GM18507 (cell line): ENCODE measurements around the gene DSCAML1.
A peak's percentile ranks its signal among the peaks of the same experiment; 100 is the strongest.

Experiments
- DNase-seq: peaks from one replicate; pipeline ENCODE4 v3.0.0; 2011; ENCODE audit warnings: low read depth; ENCODE audit not compliant: insufficient read length; ENCODE audit errors: extremely low spot score
- FAIRE-seq: peaks from 2 replicates; lab custom pipeline; 2011; peaks lifted over from hg19 to GRCh38; lab: Jason Lieb, UNC

DSCAML1 gene

DNA sequence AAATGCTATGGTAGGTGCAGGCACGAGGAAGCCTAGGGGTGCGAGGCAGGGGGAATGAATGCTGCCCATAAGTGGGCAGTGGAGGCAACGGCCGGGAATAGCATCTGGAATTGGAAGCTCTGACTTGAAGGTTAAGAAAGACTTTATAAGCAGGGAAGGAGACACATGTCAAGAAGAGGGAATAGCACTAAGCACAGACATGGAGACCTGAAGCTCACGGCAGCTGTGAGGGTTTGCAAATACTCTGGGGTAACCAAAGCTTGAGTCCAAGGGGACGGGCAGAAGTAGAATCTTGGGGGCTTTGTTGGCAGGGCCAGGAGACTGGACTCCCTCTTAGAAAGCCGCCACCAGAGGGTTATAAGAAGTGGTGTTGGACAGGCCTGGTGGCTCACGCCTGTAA, 356.8 kb downstream of the DSCAML1 start:
- DNase-seq (no peak), FAIRE-seq (no peak)

DNA sequence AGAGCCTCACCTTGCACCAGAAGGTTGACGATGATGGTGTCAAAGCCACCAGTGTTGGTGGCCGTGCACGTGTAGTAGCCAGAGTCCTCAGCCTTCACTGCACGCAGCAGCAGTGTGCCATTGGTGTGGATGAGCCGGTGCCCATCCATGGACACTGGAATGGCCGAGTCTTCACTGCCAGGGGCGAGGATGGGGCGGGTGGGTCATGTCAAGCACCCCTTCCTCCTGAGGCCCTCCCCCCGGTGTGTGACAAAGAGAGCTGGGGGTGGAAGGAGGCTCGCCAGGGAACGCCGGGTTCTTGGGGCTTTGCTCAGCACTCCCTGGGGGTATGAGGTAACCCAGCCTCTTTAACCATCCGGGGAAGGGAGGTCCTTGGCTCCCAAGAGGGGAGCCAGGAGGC, 357.8 kb downstream of the DSCAML1 start:
- DNase-seq (no peak), FAIRE-seq (no peak)

DNA sequence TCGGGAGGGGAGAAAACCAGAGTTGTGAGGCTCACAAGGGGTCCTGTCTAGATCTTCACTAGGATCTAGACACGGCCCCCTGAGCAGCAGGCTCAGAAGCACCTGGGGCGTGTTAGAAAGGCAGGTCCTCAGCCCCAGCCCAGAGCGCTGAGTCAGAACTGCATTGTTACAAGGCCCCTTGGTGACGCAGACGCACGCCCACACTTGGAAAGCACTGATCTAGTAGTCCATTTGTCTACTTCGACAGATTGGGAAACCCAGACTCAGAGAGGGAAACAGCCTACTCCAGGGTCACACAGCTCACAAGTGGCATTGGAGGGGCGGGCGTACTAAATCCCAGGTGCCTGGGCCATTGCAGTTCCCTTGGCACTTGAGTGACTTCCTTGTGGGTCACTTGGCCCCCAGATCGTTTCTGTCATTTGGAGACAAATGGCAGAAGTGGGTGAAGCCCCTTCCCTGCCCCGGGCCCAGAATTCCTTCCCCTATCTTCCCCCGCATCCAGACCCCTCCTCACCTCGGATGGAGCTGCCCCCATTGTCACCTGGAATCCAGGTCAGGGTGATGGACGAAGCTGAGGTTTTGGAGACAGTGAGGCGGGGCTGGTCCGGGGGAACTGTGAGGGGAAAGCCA, 358.5 kb downstream of the DSCAML1 start:
- DNase-seq, result no peak
- FAIRE-seq, result no peak

DNA sequence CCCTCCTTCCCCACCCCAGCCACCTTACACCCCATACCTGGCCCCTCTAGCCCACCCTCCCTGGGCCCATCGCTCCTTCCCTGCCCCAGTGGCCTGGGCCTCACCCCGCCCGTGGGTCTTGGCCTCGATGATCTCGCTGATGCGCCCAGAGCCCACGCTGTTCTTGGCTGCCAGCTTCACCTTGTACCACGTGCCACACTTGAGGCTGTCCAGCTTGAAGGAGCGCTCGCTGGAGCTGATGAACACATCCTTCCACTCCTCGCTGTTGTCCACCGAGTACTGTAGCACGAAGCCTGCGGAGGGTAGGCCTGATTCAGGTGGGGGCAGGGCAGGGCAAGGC, 359.3 kb downstream of the DSCAML1 start:
- no peak for FAIRE-seq
- no peak for DNase-seq

DNA sequence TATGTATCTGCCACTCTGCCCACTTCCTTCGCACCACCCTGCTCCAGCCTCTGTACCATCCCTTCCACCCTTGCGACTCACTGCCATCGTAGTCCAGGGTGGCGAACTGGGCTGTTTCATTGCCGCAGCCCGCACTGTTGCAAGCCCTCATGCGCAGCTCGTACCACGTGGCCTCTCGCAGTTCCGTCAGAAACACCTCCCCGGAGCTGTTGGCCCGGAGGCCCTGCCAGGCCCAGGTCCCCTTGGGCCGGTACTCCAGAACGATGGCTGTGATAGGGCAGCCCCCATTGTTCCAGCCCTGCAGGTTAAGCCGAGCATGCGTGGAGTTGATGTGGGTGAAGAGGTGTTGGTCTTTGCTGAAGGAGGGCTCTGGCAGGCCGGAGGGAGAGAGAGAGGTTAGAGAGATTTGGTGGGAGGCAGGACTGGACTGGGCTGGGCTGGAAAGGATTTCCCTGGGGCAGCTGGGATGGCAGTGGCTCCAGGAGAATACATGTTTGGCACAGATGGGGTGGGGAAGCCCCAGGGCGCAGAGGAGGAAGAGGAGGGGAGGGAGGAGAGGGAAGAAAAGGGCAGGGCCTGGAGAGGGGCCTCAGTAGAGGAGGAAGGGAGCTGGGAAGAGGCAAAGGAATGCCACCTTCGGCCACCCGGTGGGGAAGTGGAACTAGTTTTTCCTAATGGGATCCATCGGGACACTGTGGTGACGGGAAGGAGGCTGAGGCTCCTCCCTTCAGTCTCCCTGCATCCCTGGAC, 359.8 kb downstream of the DSCAML1 start:
- no peak for DNase-seq
- FAIRE-seq, result no peak

DNA sequence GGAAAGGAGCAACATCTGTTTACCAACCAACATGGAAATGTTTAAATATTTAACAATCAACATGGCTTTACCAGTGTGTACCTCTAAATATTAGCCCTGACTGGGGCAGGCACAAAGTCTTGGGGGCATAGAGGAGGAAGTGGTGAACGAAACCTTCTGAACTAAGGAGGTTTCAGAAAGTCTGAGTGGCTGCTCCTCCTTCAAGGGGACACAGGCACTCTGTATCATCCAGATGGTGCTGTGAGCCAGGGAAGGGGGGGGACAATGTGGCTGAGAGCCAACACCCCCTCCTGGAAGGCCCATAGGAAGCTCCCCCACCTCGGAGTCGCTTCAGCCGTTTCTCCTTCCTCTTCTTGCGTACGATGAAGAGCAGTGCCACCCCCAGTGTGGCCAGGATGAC, 361.7 kb downstream of the DSCAML1 start:
- no peak for FAIRE-seq
- no peak for DNase-seq

DNA sequence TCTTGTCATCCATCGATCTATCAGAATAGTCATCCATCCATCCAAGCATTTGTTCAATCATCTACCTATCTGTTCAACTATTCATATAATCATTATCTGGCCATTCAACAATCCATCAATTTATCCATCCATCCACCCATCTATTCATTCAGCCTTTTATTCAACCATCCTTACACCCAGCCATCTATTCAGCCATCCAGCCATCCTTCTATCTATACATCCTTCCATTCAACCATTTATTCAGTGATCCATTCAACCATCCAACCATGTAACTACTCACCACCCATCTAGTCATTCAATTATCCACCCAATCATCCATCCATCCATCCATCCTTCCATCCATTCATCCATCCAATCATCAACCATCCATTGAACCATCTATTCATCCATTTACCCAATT, 362.5 kb downstream of the DSCAML1 start:
- no peak for DNase-seq

DNA sequence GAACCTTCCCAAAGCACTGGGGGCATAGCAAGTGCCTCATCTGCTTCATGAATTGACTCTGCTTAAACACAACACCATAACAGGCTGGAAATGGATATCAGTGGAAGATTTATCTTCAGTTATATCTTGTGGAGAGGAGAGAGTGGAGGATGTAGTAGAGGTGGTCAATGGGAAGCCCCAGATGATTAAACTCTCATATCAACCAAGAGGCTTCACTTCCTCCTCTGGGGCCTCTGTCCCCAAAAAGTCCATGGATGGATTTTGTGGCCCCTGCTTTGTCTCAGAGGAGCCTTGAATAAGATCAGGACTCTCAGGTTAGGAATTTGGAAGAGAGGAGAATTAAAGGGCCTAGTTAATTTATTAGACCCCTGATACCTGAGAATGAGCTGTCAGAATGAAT, 363.3 kb downstream of the DSCAML1 start:
- DNase-seq (no peak), FAIRE-seq (no peak)

More for the DNA sequence above, 362.5 kb downstream of the DSCAML1 start:
- no peak for FAIRE-seq

DNA sequence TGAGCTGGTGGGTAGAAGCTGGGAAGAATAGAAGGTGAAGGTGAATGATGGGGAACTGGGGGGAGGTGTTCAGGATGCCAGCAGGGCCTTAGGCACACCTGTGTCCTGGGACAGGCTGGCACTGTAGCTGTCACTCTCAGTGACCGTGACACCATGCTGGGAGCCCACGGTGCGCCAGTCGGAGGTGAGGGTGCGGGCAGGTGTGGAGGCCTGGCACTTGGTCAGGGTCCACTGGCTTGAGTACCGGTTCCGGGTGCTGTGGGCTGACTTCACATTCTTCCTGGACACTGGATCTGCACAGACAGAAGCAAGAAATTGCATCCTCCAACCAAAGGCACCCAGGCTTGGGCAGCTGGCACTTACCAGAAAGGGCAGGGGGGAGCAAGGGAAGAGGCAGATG, 365.6 kb downstream of the DSCAML1 start:
- FAIRE-seq, result no peak

DNA sequence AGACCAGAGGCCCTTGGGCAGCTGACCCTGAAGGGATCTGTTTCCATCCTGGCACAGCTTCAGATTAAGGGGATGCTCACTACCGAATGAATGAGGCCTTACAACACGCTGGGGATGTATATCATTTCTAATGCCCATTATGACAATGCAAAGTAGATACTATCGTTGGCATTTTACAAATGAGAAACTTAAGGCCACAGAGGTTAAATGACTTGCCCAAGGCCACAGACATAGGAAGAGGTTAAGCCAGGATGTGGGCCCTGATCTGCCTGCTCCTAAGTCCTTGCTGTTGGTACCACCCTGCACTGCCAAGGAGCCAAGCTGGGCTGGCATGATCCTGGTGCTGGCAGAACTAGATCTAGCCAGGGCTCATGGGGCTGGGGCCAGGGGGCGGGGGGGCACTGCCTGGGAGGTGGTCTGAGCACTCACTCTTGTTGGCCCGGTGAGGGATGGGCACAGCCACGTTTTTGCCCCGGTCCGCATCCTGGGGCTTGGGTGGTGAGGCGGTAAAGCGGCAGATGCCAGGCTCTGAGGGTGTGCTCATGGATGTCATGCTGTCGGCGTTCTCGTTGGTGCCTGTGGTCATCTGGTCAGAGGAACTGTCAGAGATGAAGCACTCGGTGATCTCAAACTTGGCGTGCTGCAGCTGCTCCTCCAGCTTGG, 366.6 kb downstream of the DSCAML1 start:
- FAIRE-seq (no peak), DNase-seq (no peak)

More for the DNA sequence above, 365.6 kb downstream of the DSCAML1 start:
- no peak for DNase-seq

DNA sequence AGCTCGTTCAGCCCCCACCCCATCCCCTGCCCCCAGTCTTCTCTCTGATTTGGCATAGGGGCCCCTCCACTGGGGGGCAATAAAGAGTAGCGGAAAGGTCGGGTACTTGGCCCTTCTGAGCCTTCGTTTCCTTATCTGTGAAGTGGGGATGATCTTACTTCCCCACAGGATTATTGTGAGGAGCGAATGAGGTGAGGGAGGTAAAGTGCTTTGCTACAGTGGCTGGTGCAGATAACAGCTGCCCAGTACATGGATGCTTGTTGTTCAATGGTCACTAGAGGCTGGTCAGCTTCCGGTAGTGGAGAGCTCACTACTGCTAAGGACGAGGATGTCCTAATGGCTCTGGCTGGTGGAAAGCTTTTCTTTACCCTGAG, 368.2 kb downstream of the DSCAML1 start:
- no peak for DNase-seq
- FAIRE-seq, result no peak

DNA sequence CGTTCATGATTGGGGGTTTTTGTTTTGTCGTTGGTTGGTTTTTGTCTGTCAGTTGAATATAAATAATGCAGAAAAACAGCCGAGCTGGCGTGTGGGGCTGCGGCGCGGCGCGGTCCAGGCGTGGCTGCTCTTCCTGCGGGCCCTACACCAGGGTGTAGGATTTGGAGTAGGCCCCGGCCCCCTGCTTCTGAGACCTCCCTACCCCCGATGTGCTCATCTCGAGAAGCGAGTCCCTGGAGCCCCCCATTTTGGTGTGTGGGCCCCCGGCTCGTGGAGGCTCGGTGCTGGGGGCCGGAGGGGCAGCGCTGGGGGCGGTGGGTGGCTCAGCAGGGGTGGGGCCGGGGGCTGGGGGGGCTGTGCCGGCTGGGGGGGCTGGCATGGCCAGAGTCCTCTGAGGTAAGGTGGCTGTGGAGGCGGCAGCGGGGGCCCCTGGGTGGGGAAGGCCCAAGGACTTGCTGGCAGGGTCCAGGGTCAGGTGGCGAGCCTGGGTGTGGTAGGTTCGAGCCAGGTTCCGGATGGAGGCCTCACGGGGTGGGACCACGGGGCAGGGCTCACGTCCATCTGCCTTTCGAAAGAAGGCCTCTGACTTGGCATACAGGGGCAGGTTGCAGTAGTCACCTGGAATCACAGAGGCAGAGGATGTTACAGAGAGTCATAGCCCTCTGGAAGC, 368.7 kb downstream of the DSCAML1 start:
- no peak for DNase-seq
- FAIRE-seq, result no peak

DNA sequence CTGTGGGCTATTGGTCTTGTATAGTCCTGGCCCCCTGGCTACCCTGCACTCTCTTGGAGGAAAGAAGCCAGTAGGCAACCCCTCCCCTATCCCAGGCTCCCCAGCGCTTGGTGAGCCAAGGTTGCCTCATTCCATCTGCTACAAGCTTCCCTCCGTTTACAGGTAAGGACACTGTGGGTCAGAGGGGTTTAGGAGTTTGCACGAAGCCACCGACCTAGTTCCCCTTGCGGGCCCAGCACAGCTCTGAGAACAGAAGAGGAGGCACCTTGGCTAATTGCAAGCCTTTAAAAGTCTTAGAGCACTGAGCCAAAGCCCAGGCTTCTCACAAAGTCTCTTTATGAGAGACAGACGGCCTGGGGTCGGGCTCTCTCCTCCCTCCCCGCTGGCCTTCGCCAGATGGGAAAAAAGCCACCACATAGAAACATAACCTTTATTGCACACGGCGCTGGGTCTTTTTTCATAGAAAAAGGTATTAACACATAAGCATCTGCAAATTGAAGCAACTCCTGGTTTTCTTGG, 369.6 kb downstream of the DSCAML1 start:
- DNase-seq (no peak), FAIRE-seq (no peak)

DNA sequence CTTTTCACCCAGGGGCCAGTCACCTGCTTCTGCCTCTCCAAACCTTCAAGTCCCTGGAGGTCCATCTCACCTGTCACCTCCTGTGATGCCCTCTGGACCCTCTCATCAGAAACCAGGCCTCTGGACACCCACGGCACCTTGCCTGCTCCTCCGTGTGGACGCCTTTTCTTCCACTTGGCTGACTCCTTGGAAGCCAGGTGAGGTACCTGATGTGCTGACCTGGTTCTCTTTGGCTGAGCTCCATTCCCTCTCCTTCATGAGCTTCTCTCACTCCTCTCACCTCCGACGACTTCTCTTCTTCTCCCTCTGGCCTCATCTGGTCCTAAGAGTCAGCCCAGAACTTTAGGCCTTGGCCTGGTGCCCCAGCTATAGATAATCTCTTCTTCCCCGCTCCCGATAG, 370.1 kb downstream of the DSCAML1 start:
- DNase-seq (no peak), FAIRE-seq (no peak)

DNA sequence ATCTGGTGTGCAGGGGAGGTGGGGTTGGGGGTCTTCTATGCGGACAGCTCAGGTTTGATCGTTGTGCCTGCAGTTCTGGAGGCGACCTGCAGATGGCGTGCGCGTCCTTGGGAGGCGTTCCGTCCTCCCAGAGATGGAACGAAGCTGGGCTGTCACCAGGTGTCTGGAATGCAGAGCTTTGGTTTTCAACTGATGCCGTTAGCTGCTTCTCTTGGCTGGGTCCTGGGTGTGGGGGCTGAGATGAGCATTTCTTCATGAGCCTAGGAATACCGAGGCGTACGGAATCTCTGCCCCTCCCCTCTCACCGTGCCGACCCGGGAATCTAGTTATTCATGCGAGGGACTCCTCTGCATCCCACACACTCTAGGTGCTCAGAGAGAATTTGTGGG, 370.7 kb downstream of the DSCAML1 start:
- FAIRE-seq, result peak; percentile 84
- peak; percentile 70 for DNase-seq

DNA sequence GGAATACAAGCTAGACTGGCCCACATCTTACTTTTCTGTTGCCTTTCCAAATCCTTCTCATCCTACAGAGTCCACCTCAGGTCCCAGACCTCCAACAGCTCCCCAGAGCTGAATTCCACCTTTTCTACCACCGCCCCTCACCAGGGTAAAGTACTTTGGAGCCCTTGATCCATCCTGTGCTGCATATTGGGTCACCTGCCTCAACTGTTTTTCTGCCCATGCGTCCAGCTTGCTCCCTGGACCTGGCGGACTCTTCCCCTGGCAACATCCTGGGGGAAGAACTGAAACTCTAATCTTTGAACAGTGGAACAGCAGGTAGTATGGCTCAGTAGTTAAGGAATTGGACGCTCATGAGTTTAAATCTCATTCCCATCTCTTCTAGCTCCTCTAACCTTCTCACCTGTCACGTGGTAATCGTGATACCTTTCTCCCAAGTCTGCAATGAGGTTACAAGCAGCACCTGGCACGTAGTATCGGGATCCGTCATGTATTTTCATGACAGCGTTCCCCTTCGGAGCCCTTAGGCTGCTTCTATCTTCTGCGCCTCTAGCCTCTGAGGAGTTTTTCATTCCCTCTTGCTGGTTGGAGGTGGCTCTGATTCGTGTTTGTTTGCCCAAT, 371.2 kb downstream of the DSCAML1 start:
- no peak for FAIRE-seq
- DNase-seq, result no peak

DNA sequence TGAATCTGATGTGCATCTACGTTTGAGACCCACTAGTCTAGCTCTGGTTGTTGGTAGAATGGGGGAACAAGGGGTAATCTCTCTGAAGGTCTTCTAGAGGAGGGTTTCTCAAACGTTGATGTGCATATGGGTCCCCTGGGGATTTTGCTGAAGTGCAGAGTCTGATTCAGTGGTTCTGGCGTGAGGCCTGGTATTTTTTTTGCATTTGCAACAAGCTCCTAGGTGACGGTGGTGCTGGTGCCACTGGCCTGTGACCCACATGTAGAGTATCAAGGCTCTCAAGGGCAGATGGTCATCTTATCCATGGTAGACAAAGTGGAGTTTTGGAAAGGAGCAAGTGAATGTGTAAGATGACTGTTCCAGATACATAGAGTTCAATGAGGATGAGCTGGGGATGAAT, 372.2 kb downstream of the DSCAML1 start:
- no peak for DNase-seq

DNA sequence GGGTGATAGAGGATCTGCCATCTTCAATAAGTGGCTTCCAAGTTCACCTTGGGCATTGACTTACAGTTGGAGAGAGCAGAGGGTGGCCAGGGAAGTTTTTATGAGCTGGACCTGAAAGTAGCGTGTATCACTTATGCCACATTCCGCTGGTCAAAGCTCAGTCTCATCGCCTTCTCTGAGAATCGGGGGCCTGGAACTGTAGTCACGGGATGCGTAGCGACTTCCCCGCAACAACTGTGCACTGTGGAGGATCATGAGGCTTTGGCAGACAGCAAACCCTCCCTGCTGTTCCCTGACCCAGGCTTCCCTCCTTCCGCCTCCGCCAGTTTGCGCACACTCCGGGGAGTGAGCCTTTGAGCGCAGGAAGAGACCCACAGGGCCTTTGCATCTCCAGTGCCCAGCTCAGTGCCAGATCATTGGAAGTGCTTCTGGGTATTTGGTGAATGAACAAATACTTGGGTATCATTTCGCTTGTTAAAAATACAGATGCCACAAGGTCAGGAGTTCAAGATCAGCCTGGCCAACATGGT, 373.9 kb downstream of the DSCAML1 start:
- FAIRE-seq (no peak), DNase-seq (no peak)

More for the DNA sequence above, 372.2 kb downstream of the DSCAML1 start:
- FAIRE-seq, result no peak

DNA sequence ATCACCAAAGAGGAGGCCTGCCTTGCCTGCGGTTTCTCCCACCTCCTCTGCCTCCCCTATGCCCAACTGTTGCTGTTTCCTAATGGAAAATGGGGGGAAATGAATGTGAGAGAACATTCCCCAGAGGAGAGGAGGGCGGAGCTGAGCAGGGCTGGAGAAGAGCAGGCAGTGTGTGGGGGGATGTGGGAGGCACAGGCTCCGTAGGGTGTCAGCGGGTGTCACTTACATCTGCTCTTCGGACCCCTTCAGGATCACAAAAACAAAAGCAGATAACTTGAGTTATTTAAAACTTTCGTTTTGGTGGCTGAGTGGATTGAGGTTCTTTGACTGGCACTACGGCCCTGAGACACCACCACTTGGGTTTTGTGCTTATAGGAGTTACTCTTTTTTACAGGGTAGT, 375.5 kb downstream of the DSCAML1 start:
- DNase-seq, result no peak
- no peak for FAIRE-seq

DNA sequence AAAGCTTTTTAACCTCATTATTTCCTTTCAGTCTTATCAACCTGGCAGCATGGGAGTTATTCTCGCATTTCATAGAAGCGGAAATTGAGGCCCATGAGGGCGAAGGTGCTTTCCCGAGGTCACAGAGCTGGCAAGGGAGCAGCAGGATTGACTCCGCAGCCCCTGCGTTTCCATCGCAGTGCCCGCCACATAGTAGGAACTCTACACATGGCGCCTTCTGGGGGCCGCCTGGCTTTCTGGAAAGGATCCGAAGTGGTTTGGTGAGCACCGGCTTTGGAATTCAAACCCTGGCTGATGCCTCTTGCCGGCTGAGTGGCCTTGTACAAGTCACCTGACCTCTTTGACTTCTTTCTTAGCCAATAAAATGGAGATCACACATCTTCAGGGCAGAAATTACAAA, 376.0 kb downstream of the DSCAML1 start:
- no peak for DNase-seq
- no peak for FAIRE-seq
